GM18909 (cell line): ENCODE results near the gene LRRC49.
"Not testable (repeated sequence)": the region's sequence is repeated elsewhere in the genome, so short reads cannot be mapped to it uniquely, and the experiment has no call there.

Experiments used
- ATAC-seq: cut with Tn5 transposase; IDR thresholded peaks from one replicate; pipeline ENCODE4 v1.9.1; 2021; ENCODE audit warnings: mild to moderate bottlenecking; ENCODE audit not compliant: unreplicated experiment, poor library complexity

The LRRC49 gene, protein sequence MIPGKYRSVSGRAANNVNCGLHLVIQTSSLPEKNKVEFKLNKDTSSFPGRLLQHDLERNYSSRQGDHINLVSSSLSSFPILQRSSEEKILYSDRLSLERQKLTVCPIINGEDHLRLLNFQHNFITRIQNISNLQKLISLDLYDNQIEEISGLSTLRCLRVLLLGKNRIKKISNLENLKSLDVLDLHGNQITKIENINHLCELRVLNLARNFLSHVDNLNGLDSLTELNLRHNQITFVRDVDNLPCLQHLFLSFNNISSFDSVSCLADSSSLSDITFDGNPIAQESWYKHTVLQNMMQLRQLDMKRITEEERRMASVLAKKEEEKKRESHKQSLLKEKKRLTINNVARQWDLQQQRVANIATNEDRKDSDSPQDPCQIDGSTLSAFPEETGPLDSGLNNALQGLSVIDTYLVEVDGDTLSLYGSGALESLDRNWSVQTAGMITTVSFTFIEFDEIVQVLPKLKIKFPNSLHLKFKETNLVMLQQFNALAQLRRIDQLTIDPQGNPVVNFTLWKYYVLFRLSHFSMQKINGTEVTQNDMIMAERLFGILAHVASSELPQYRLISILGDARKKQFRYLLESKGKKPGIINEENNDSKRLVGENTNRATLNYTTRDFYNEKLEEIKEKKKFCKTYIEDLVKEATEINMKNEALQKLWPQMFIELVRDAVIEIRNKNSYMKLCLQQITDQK

GRCh38 chr15:70892002-70892911 lies at the start of gene LRRC49, which contains the start of gene THAP10:
TSS of gene LRRC49 (plus strand) at chr15:70892826. CDS start at chr15:70892895, 69 bp downstream.
TSS of gene THAP10 (minus strand) at chr15:70892433. CDS start at chr15:70892272, 161 bp downstream.
- peak; percentile 82 for ATAC-seq

DNA sequence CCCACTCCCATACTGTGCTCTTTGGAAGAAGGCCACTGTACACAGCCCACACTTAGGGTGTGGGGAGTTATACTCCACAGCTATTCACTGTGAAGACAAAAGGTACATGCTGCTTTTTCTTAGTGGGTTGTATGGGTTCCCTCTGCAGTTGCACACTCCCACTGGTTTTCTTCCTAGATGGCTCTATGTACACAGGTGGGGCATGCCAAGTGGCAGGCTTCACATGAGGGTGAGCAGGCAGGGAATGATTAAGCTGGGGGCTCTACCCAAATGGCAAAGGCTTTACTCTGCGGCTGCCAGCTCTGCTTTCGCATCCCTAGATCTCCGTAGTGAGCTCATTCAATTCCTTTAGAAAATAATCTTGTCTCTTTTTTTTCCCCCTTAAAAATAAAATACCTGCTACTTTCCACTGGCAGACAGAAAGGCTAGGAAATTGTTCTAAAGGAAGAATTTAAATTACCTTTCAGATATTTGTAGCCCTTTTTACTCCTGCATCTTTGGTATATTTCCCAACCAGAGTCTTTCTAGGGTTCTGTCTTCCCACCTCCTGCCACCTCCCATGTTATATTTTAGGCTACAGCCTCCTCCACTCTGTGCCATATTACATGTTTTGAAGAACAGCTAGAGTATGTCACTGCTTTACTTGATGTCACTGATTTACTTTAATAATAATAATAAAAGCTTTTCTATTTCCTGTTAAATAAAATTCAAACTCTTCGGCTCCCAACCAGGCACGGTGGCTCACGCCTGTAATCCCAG lies 46.8 kb upstream of the LRRC49 start:
- no peak for ATAC-seq

DNA sequence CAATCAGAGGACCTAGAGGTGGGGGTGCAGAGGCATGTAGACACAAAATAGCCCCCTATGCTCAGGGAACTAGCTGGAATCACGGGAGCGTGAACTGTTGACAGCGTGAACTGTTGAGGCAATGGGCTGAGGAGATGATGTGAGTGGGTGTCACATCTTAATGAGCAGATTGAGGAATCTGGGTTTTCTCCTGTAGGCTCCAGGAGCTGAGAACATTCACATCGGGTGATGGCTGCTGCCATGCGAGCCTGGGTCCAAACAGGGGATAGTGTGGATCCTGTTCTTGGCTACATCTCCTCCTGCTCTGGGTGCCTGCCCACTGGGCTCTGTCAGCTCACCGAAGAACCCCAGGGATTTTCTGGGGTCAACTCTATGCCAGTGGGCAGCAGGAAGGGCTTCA lies 40.7 kb upstream of the LRRC49 start:
- ATAC-seq, result no peak

DNA sequence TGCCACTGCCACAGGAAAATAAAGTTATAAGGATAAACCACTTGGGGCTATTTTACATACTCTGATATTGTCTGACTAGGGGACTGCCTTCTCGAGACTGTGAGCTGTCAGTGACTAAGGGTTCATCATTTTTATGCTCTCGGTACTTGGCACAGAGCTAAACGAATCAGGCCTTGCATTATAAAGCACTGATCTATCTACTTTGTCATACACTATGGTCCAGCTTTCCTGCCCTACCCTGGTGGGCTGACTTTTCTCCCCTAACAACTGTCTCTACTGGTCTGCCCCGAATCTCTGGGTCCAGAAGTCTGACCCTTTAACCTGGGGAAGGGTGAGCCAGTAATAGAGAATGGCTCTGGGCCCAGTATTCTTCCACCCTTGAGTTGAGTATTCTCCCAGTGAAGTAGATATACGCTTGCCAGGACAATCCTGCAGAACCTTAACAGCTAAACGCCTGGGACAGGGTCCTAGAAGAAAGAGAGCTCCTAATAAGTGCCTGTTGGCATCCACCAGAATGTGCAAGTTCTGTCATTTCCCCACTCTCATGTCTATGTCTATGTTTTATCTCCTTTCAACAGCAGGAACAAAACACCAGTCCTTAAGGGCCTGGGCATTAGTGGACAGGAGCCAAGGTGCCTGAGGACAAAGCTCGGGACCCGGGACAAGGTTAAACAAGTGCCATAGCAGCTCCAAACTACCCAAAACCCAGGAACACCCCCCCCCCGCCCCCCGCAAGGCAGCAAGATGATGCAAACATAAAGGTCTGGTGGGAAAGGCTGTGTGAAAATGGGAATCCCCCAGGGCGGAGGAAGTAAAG lies 39.9 kb upstream of the LRRC49 start:
- no peak for ATAC-seq

GRCh38 chr15:70853318-70853972 lies 39.2 kb upstream of the LRRC49 start:
- ATAC-seq, result no peak

GRCh38 chr15:70853973-70854665 lies 38.5 kb upstream of the LRRC49 start, which contains the start of gene LARP6:
TSS of gene LARP6 (minus strand) at chr15:70854157. CDS start at chr15:70854088, 69 bp downstream.
- no peak for ATAC-seq

DNA sequence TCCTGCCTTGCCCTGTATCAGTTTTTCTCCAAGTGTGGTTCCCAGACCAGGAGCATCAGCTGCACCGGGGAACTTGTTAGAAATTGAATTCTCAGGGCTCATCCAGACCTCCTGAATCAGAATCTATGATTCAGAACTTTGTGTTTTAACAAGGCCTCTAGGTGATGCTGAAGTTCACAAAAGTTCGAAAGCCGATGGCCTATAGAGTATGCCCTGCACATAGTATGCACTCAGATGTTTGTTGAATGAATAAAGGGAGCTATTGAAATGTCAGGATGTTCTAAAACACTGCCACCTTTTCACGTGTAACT lies 38.0 kb upstream of the LRRC49 start:
- ATAC-seq, result no peak

- ATAC-seq, result no peak
Observed at GRCh38 chr15:70855764-70856163, 36.9 kb upstream of the LRRC49 start.

DNA sequence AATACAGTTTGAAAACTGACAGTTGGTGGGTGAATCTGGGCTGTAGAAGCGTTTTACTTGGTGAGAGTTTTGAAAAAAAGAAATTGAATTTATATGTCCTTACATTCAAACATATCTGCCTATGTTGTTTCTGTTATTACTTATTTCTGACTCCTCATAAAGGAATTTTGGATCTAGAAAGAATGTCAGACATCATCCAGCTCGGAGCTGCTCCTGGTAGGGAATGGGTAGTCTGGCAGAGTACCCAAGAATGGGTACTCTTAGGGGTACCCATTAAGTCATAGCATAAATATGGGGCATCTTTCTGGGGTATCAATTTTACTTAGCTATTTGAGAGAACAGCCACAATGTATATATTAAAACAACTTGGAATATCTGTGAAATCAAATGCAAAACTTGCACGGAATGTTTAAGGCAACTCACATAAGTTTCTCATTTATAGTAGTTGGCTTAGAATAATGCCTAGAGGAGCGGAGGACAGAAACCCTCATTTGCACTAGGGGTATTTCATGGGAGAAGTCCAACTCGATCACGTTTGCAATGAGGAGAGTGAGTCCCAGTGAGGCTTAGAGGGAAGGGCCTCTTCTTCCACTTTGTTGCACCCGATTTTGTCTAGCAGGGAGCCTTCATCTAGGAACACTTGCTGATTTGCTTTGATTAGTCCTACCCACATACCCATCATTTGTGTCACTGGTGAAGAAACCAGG lies 36.3 kb upstream of the LRRC49 start:
- no peak for ATAC-seq

GRCh38 chr15:70856884-70857561 lies 35.6 kb upstream of the LRRC49 start:
- ATAC-seq, result no peak

- ATAC-seq, result no peak
Observed at GRCh38 chr15:70857562-70858285, 34.9 kb upstream of the LRRC49 start.

DNA sequence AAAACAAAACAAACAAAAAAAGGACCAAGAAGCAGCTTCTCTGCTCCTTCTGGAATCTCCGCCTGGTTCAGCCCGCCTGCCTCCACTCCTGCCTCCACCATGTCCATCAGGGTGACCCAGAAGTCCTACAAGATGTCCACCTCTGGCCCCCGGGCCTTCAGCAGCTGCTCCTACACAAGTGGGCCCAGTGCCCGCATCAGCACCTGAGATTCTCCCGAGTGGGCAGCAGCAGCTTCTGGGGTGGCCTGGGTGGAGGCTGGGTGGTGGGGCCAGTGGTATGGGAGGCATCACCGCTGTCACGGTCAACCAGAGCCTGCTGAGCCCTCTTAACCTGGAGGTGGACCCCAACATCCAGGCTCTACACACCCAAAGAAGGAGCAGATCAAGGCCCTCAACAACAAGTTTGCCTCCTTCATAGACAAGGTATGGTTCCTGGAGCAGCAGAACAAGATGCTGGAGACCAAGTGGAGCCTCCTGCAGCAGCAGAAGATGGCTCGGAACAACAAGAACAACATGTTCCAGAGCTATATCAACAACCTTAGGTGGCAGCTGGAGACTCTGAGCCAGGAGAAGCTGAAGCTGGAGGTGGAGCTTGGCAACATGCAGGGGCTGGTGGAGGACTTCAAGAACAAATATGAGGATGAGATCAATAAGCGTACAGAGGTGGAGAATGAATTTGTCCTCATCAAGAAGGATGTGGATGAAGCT lies 33.9 kb upstream of the LRRC49 start:
- not testable (repeated sequence) for ATAC-seq

- ATAC-seq, result no peak
Observed at GRCh38 chr15:70859322-70859908, 33.2 kb upstream of the LRRC49 start.

- no peak for ATAC-seq
Observed at GRCh38 chr15:70859998-70860397, 32.6 kb upstream of the LRRC49 start.
